GM12878 (cell line): ENCODE results near the gene CEP63. TPM values are rescaled to one million over a fixed set of nuclear protein-coding genes. Genes with fewer than 3 reads are reported as not detected.

ENCODE experiments used
- ATAC-seq: fragments of 200-7000 bp; cut with Tn5 transposase; 3 replicates; pipeline ENCODE4 v1.9.1; 2020; ENCODE audit warnings: mild to moderate bottlenecking, moderate library complexity
- BruUV-seq: library from RNA; stranded (reverse); fragments of 400-500 nt; replicated peaks from 2 replicates; lab custom pipeline; 2021; lab: Mats Ljungman, UMichigan
- CTCF ChIA-PET: fragments of 300-600 bp; sonication (Branson Sonifier 250); formaldehyde crosslinking; extraction: SDS; loops from one replicate; lab custom pipeline; 2021; ENCODE audit warnings: inconsistent platforms; lab: Yijun Ruan, JAX
- POLR2A ChIA-PET: fragments of 350-600 bp; formaldehyde crosslinking; extraction: SDS; loops from one replicate; lab custom pipeline; 2021; ENCODE audit warnings: inconsistent platforms; lab: Charles Lee
- RAD21 ChIA-PET: fragments of 300-600 bp; sonication (Branson Sonifier 250); formaldehyde crosslinking; loops from one replicate; lab custom pipeline; 2023; ENCODE audit warnings: antibody characterized with exemption; ENCODE audit not compliant: unreplicated experiment; lab: Charles Lee
- SMC1A ChIA-PET: fragments of 300-600 bp; sonication (Branson Sonifier 250); formaldehyde crosslinking; loops from one replicate; lab custom pipeline; 2023; ENCODE audit not compliant: unreplicated experiment, uncharacterized antibody; lab: Charles Lee
- DNase-seq: peaks from one replicate; pipeline ENCODE4 v3.0.0-alpha.2; 2011; ENCODE audit warnings: low read depth, low spot score
- FAIRE-seq: peaks from 3 replicates; lab custom pipeline; 2011; peaks lifted over from hg19 to GRCh38; lab: Jason Lieb, UNC
- H2AFZ ChIP-seq: 2 replicates; pipeline ENCODE4 v1.6.0; 2011; ENCODE audit warnings: low read depth, low read length, control low read depth; ENCODE audit not compliant: control insufficient read depth
- H3K27ac ChIP-seq: 2 replicates; pipeline ENCODE4 v1.5.1; 2011; ENCODE audit warnings: control low read depth; ENCODE audit not compliant: control insufficient read depth, insufficient read depth
- H3K27me3 ChIP-seq, 2 experiments: replicated peaks in 1 of 2; 2 replicates each; pipeline versions ENCODE4 v1.6.0 to v1.6.1; 2011; ENCODE audit warnings: low read length in 1 of 2; ENCODE audit not compliant: control insufficient read depth in 2 of 2, insufficient read depth in 2 of 2
- H3K36me3 ChIP-seq, 2 experiments: 2 replicates each; pipeline ENCODE4 v1.5.1; 2011; ENCODE audit warnings: low read length in 1 of 2; ENCODE audit not compliant: control insufficient read depth in 2 of 2, insufficient read depth in 2 of 2
- H3K4me1 ChIP-seq: 2 replicates; pipeline ENCODE4 v1.6.1; 2011; ENCODE audit warnings: mild to moderate bottlenecking, low read length, moderate library complexity, mixed read lengths; ENCODE audit not compliant: control insufficient read depth, insufficient read depth
- H3K4me2 ChIP-seq: 2 replicates; pipeline ENCODE4 v1.6.0; 2011; ENCODE audit warnings: control low read depth; ENCODE audit not compliant: control insufficient read depth, insufficient read depth
- H3K4me3 ChIP-seq: fragments of 200-600 bp; sonication (generic); 2 replicates; pipeline ENCODE4 v1.5.1; 2016
- H3K79me2 ChIP-seq: 2 replicates; pipeline ENCODE4 v1.6.0; 2011; ENCODE audit warnings: low read length; ENCODE audit not compliant: control insufficient read depth, insufficient read depth
- H3K9ac ChIP-seq: 2 replicates; pipeline ENCODE4 v1.8.0; 2011; ENCODE audit warnings: low read length, control low read depth, mixed read lengths; ENCODE audit not compliant: control insufficient read depth, insufficient read depth
- H3K9me3 ChIP-seq: replicated peaks from 3 replicates; pipeline ENCODE4 v1.5.1; 2011; ENCODE audit warnings: mild to moderate bottlenecking, low read length; ENCODE audit not compliant: control insufficient read depth, insufficient read depth
- H4K20me1 ChIP-seq: 2 replicates; pipeline ENCODE4 v1.6.0; 2011; ENCODE audit not compliant: control insufficient read depth, insufficient read depth
- BACH1 ChIP-seq: fragments of 450-650 bp; IDR thresholded peaks from 2 replicates; pipeline ENCODE4 v1.6.1; 2017; ENCODE audit warnings: mild to moderate bottlenecking, borderline replicate concordance
- E4F1 ChIP-seq: fragments of 450-650 bp; IDR thresholded peaks from 2 replicates; pipeline ENCODE4 v1.6.1; 2018; ENCODE audit warnings: borderline replicate concordance, mild to moderate bottlenecking; ENCODE audit not compliant: partially characterized antibody
- EGR1 ChIP-seq, 2 experiments: IDR thresholded peaks; 1 replicate in 1 of 2; 2 replicates in 1 of 2; pipeline ENCODE4 v1.6.1; 2011 to 2012; ENCODE audit warnings: low read depth in 2 of 2, low read length in 2 of 2, borderline replicate concordance in 1 of 2, mild to moderate bottlenecking in 1 of 2, moderate library complexity in 1 of 2
- ESRRA ChIP-seq: IDR thresholded peaks from 2 replicates; pipeline ENCODE4 v1.6.1; 2012; ENCODE audit warnings: mild to moderate bottlenecking, low read length, improper control_type of control experiment
- IRF4 ChIP-seq: IDR thresholded peaks from 2 replicates; pipeline ENCODE4 v1.6.1; 2011; ENCODE audit warnings: low read depth, low read length
- MEF2B ChIP-seq: fragments of 450-650 bp; IDR thresholded peaks from 2 replicates; pipeline ENCODE4 v1.6.1; 2018; ENCODE audit warnings: mild to moderate bottlenecking, moderate library complexity; ENCODE audit not compliant: partially characterized antibody, poor library complexity, severe bottlenecking
- MLLT1 ChIP-seq: fragments of 450-650 bp; IDR thresholded peaks from 2 replicates; pipeline ENCODE4 v1.6.1; 2016; ENCODE audit warnings: mild to moderate bottlenecking
- MTA2 ChIP-seq: fragments of 450-650 bp; IDR thresholded peaks from 2 replicates; pipeline ENCODE4 v1.6.1; 2016; ENCODE audit warnings: low read depth, mild to moderate bottlenecking, moderate library complexity
- NR2C1 ChIP-seq: fragments of 450-650 bp; IDR thresholded peaks from 2 replicates; pipeline ENCODE4 v1.6.1; 2017; ENCODE audit warnings: antibody characterized with exemption, mild to moderate bottlenecking, moderate library complexity
- PAX5 ChIP-seq: IDR thresholded peaks from 2 replicates; pipeline ENCODE4 v1.6.1; 2011; ENCODE audit warnings: low read depth, low read length, borderline replicate concordance
- RELA ChIP-seq: fragments of 450-650 bp; IDR thresholded peaks from 2 replicates; pipeline ENCODE4 v1.8.0; 2014; ENCODE audit warnings: borderline replicate concordance; ENCODE audit not compliant: partially characterized antibody
- RUNX3 ChIP-seq: IDR thresholded peaks from 2 replicates; pipeline ENCODE4 v1.6.1; 2012; ENCODE audit warnings: low read length, inconsistent platforms
- SP1 ChIP-seq: IDR thresholded peaks from one replicate; pipeline ENCODE4 v1.6.1; 2011; ENCODE audit warnings: low read depth, low read length
- ZBTB4 ChIP-seq: fragments of 450-650 bp; formaldehyde crosslinking; IDR thresholded peaks from 2 replicates; pipeline ENCODE4 v1.4.0; 2022; ENCODE audit warnings: mild to moderate bottlenecking, moderate library complexity
- WGBS: methylation state at CpG from one replicate; pipeline ENCODE4 v1.1.6; 2016; ENCODE audit warnings: low lambda C conversion rate; ENCODE audit not compliant: insufficient replicate concordance, insufficient coverage; ENCODE audit errors: missing lambda C conversion rate; 5-methylcytosine and 5-hydroxymethylcytosine counted together
- in situ Hi-C: fragments of 300-500 bp; cut with MboI; formaldehyde crosslinking; loops from 9 replicates; pipeline ENCODE4 v1.14.3; 2018; ENCODE audit warnings: mixed read lengths
- intact Hi-C: fragments of 100-400 bp; cut with micrococcal nuclease; formaldehyde crosslinking; loops from one replicate; pipeline ENCODE4 v1.14.2; 2022; ENCODE audit not compliant: unreplicated experiment
- polyA plus RNA-seq, 11 experiments: library from polyadenylated mRNA; depleted of rRNA in 4 of 11; unstranded in 6 of 11; stranded (reverse) in 5 of 11; fragments of >200 nt; fragmentation: Nextera tagmentation in 4 of 11; fragmentation: Illumina TruSeq in 1 of 11; extraction: Ambion mirVana in 4 of 11; extraction: Trizol in 1 of 11; gene quantifications; 1 replicate in 1 of 11; 2 replicates in 10 of 11; pipeline versions ENCODE4 v1.2.1 to v1.2.3, GENCODE V29; 2011 to 2016; ENCODE audit warnings: inconsistent platforms in 2 of 11, missing spikeins in 2 of 11, low read depth in 1 of 11
- total RNA-seq, 4 experiments: library from RNA; depleted of rRNA in 3 of 4; stranded (reverse); fragments of >200 nt in 3 of 4; fragmentation: Illumina TruSeq in 1 of 4; extraction: Trizol in 1 of 4; gene quantifications; 2 replicates each; pipeline versions ENCODE4 v1.2.1 to v1.2.3, GENCODE V29; 2013 to 2021

Gene CEP63
- total and polyA plus RNA-seq, 10 of the 15 experiments (the other 5 are each of a cell fraction or from before 2014, with no cell fraction given) = 14.0 to 36.9 (median 26.8) TPM

DNA sequence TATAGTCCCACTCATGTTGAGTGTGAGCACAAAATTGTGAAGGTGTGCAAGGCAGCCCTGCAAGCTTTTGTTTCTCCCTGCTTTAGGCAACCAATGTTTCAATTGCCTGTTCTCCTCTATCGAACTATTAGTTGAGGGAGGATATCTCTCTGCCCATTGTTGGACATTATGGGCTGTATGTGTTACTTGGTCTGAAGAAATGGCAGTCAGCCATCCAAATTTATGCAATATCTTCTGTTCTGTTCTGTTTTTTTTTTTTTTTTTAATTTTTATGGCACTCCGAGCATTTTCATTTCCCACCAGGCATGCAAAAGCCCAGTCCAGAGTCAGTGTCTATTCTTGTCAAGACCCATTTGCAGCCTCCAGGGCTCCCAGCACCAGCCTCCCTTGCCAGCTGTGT lies 44.0 kb upstream of the CEP63 start:
- H3K27me3 ChIP-seq = 0 out of 4 replicates have a peak, but pooled peaks cover 0 to 2% of the 10 kb centered on the region in 2 experiments
- H3K27ac ChIP-seq = no peak overlapping the region
- ChIA-PET CTCF (no interaction called here), RAD21 (no interaction called here), SMC1A (no interaction called here), POLR2A (no interaction called here)
- no TSS peak for BruUV-seq
- no peaks in the 10 kb centered on the region for H3K36me3 ChIP-seq
- 30% methylated on average over 2 of the region's 2 CpGs for WGBS
- no peaks in the 10 kb centered on the region for H3K79me2 ChIP-seq
- no peak overlapping the region for H2AFZ ChIP-seq
- intact Hi-C loops (no loop called here), in situ Hi-C loops (no loop called here)
- no peaks in the 10 kb centered on the region for H4K20me1 ChIP-seq
- DNase-seq (no peak), FAIRE-seq (no peak), ATAC-seq (no peak)
- H3K9me3 ChIP-seq = no peaks in the 10 kb centered on the region
- H3K9ac ChIP-seq = no peak overlapping the region
- H3K4me3 ChIP-seq = no peak overlapping the region
- H3K4me2 ChIP-seq = no peak overlapping the region
- H3K4me1 ChIP-seq = no peaks in the 10 kb centered on the region
- TF ChIP-seq SP1 (no peak), IRF4 (no peak), ESRRA (no peak), BACH1 (no peak), RUNX3 (no peak), ZBTB4 (CRISPR knock-in tag) (no peak), MLLT1 (no peak), RELA (no peak), NR2C1 (no peak), MTA2 (no peak), PAX5 (no peak), EGR1 (IDR thresholded peaks at IDR 0.05; ENCODE audit: borderline replicate concordance in 1 of 2, low read depth in 2 of 2, low read length in 2 of 2) (no peak), MEF2B (no peak), E4F1 (no peak)
